ENCODE measurements around the gene CFAP61.

The CFAP61 gene

DNA sequence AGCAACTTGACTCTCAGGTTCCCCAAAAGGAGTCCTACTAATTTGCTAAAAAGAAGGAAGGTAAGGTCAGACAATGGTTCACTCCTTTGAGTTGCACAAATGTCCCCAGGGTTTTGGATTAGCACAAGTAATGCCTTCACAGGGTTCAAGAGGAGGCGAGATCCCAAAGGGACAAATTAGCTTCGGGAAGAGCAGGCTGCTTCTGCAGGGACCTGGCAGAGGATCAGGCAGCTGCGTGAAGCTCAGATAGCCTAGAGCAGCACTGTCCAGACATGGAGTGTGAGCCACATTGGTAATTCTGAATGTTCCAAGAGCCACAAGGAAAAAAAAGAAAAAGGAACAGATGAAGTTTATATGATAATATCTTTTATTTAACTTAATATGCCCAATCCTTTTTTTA is 115.4 kb downstream of the CFAP61 start:
- no peak for DNase-seq (ENCODE audit: extremely low read depth, low read depth)
- TF ChIP-seq, protein P1, sequence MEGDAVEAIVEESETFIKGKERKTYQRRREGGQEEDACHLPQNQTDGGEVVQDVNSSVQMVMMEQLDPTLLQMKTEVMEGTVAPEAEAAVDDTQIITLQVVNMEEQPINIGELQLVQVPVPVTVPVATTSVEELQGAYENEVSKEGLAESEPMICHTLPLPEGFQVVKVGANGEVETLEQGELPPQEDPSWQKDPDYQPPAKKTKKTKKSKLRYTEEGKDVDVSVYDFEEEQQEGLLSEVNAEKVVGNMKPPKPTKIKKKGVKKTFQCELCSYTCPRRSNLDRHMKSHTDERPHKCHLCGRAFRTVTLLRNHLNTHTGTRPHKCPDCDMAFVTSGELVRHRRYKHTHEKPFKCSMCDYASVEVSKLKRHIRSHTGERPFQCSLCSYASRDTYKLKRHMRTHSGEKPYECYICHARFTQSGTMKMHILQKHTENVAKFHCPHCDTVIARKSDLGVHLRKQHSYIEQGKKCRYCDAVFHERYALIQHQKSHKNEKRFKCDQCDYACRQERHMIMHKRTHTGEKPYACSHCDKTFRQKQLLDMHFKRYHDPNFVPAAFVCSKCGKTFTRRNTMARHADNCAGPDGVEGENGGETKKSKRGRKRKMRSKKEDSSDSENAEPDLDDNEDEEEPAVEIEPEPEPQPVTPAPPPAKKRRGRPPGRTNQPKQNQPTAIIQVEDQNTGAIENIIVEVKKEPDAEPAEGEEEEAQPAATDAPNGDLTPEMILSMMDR (IDR thresholded peaks at IDR 0.05; ENCODE audit: low read depth, low read length) = no peak

GRCh38 chr20:20173254-20173653 is 120.9 kb downstream of the CFAP61 start:
- no peak for DNase-seq (ENCODE audit: extremely low read depth, low read depth)

DNA sequence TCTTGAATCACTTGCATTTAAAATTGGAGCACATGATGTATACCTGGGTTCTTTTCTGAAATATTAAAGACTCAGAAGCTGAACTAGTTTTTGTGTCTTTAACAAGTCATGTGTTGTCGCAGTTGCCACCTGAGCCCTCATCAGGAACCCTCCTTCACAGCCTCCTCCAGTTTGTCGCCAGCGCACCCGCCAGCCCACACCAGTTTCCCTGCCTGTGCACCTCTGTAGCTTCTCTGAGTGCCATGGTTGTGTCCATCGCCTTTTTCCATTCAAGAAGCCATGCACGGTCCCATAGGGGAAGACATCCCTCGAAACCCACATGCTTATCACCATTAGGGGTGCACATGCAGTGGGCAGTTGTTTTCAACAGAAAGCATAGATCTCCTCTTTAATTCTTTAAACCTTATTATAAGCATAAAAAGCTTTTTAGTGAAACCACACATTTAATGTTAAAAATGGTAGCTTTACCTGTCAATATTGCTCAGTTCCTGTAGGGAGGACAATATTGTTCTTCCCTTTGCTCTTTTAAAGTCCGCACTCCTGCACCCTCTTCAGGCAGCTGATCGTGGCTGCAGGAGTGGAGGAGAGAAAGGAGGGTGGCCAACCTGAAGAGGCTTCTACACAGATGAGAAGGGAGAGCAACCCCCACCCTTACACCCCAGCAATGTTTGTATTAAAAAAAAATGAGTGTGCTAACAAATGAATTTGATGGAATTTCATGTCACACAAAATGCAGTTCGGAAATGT is 121.9 kb downstream of the CFAP61 start:
- no peak for DNase-seq (ENCODE audit: extremely low read depth, low read depth)
- TF ChIP-seq, protein P1 (IDR thresholded peaks at IDR 0.05; ENCODE audit: low read depth, low read length) = no peak

More at GRCh38 chr20:20173254-20173653, 120.9 kb downstream of the CFAP61 start:
- TF ChIP-seq, protein P1 (IDR thresholded peaks at IDR 0.05; ENCODE audit: low read depth, low read length) = no peak

DNA sequence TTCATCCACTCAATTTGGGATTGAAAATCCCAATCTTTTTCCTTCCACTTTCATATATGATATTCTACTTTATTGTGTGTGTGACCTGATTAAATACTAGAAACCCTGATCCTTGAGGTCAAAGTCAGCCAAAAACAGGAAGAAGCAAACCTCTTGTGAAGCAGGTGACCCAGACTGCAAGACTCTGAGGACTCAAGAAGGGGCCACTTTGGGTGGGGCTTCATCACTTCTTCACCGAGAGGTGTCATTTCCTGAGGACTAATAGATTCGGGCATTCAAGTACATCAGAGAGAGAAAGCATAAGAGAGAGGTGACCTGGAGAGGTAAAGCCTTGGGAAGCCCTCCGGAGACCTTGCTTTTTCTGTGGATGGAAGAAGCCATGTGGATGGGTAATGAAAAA is 129.0 kb downstream of the CFAP61 start:
- DNase-seq (ENCODE audit: extremely low read depth, low read depth) = no peak
- TF ChIP-seq, protein P1 (IDR thresholded peaks at IDR 0.05; ENCODE audit: low read depth, low read length) = no peak

DNA sequence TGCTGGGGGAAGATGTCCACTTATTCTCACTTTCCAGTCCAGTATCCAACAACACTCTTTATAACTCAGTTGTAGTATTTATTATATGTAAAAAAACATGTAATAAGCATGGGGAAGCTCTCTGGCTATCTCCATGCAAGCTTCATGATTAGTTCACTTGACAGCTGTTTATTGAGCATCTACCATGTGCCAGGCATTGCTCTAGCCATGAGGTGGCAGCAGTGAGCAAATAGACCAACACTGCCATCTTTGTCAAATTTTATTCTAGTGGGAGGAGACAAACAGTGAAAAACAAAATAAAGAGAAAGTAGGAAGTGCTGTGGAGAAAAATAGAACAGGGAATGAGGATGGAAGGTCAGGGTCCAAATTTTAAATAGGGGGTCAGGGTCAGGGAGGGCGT is 131.8 kb downstream of the CFAP61 start:
- TF ChIP-seq, protein P1 (IDR thresholded peaks at IDR 0.05; ENCODE audit: low read depth, low read length) = peak; percentile 19
- DNase-seq (ENCODE audit: extremely low read depth, low read depth) = no peak

DNA sequence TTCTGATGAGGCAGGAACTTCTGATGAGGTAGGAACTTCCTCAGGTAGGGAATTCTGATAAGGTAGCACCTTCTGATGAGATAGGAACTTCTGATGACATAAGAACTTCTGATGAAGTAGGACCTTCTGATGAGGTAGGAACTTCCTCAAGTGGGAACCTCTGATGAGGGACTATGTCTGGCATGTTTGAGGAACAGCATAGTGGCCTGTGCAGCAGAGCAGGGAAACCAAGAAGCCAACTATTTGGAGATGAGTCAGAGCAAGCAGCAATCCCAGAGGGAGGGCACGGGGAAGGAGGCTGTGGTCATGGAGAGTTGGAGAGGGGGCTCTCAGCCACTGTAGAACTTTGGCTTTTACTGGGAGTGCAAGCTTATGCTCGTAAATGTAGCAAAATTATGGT is 132.4 kb downstream of the CFAP61 start:
- TF ChIP-seq, protein P1 (IDR thresholded peaks at IDR 0.05; ENCODE audit: low read depth, low read length) = no peak
- DNase-seq (ENCODE audit: extremely low read depth, low read depth) = no peak

- DNase-seq (ENCODE audit: extremely low read depth, low read depth) = no peak
- TF ChIP-seq, protein P1 (IDR thresholded peaks at IDR 0.05; ENCODE audit: low read depth, low read length) = no peak
Measured at GRCh38 chr20:20188647-20189046, 136.3 kb downstream of the CFAP61 start.
